Cardiac muscle cell (in vitro differentiated cells and primary cell): ENCODE data around the gene SYNE3. TPM values are rescaled to one million over a fixed set of nuclear protein-coding genes. Genes with fewer than 3 reads are reported as not detected.

Source experiments
- DNase-seq, 2 donors: peaks; one replicate each; pipeline versions ENCODE4 v3.0.0 to v3.0.0-alpha.2; 2010 to 2017; ENCODE audit warnings: low read depth in 1 of 2, low spot score in 1 of 2
- H3K27ac ChIP-seq: fragments of 200-600 bp; sonication (generic); 2 replicates; pipeline ENCODE4 v1.5.1; 2016
- H3K27me3 ChIP-seq: fragments of 200-600 bp; sonication (generic); 2 replicates; pipeline ENCODE4 v1.6.0; 2016; ENCODE audit warnings: control low read depth
- H3K36me3 ChIP-seq: fragments of 200-600 bp; sonication (generic); 2 replicates; pipeline ENCODE4 v1.5.1; 2016; ENCODE audit warnings: control low read depth
- H3K4me1 ChIP-seq: fragments of 200-600 bp; sonication (generic); 2 replicates; pipeline ENCODE4 v1.8.1; 2017; ENCODE audit warnings: low read depth, mild to moderate bottlenecking, mixed run types
- H3K4me3 ChIP-seq: fragments of 200-600 bp; sonication (generic); 2 replicates; pipeline ENCODE4 v1.5.1; 2016; ENCODE audit warnings: mild to moderate bottlenecking
- H3K9me3 ChIP-seq: fragments of 200-600 bp; sonication (generic); 2 replicates; pipeline ENCODE4 v1.5.1; 2017; ENCODE audit warnings: low read depth, mild to moderate bottlenecking, control low read depth
- polyA plus RNA-seq: library from polyadenylated mRNA; unstranded; fragments of >200 nt; fragmentation: Nextera tagmentation; extraction: Ambion mirVana; gene quantifications from 2 replicates; pipeline ENCODE4 v1.2.1, GENCODE V29; 2016
- total RNA-seq: library from RNA; depleted of rRNA; stranded (reverse); fragments of >200 nt; gene quantifications from 2 replicates; pipeline ENCODE4 v1.2.3, GENCODE V29; 2016
- TF ChIP-seq, protein P1 (sequence below): IDR thresholded peaks from 2 replicates; pipeline ENCODE4 v1.5.1; 2012; ENCODE audit warnings: low read depth, mild to moderate bottlenecking, low read length

The SYNE3 gene
- total and polyA plus RNA-seq, 2 experiments from 2014 or later = 0.09 to 2.0 TPM

DNA sequence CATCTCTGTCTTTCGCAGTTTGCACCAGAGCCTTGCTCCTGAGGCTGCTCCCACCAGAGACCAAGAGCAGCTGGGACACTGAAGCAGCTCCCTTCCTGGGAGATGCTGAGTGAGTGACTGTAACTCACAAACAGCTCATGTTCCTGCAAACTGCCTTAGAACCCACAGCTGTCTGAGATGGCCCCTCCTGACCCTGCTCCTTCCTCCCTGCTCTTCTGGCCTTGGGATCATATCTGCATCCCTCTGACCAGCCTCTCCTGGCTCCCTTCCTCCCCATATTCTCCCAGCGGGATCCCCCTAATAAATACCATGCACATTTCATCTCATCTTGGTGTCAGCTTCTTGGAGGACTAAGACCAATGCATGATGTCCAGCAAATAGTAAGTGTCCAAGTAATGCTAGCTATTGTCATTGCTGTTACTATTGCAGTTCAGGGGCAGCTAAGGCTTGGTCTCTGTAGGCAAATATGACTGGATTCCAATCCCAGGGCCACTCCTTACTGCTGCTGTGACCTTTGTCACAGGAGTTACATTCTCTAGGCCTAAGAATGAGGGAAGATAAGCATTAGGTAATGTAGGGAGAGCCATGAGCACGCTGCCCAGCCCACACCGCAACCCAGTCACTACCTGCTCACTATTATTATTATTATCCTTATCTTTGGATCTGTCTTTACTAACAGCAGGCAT lies 47.9 kb downstream of the SYNE3 start:
- no peak overlapping the region for H3K27ac ChIP-seq
- H3K4me3 ChIP-seq = no peak overlapping the region
- H3K27me3 ChIP-seq = no peaks in the 10 kb centered on the region
- TF ChIP-seq, protein P1, sequence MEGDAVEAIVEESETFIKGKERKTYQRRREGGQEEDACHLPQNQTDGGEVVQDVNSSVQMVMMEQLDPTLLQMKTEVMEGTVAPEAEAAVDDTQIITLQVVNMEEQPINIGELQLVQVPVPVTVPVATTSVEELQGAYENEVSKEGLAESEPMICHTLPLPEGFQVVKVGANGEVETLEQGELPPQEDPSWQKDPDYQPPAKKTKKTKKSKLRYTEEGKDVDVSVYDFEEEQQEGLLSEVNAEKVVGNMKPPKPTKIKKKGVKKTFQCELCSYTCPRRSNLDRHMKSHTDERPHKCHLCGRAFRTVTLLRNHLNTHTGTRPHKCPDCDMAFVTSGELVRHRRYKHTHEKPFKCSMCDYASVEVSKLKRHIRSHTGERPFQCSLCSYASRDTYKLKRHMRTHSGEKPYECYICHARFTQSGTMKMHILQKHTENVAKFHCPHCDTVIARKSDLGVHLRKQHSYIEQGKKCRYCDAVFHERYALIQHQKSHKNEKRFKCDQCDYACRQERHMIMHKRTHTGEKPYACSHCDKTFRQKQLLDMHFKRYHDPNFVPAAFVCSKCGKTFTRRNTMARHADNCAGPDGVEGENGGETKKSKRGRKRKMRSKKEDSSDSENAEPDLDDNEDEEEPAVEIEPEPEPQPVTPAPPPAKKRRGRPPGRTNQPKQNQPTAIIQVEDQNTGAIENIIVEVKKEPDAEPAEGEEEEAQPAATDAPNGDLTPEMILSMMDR = no peak
- H3K4me1 ChIP-seq = no peaks in the 10 kb centered on the region
- H3K36me3 ChIP-seq = no peaks in the 10 kb centered on the region
- no peaks in the 10 kb centered on the region for H3K9me3 ChIP-seq
- no peak for DNase-seq

DNA sequence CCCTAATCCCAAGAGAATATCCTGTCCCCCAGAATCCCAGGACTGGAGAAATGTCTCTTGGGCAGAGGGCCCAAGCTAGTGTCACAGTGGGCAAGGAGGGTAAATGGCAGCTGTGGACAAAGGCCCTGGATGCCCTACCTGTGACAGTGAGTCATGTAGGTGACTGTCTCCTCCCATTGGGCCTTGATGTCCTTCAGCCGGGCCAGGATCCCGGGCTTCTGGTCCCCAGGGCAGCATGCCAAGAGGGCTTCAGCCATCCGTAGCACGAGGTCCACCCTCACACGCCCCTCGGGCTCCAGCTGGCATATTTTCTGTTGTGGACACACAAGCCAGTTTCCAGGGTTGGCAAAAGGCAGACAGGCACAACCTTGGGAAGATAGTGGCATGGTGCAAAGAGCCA lies 48.8 kb downstream of the SYNE3 start:
- H3K27me3 ChIP-seq = no peaks in the 10 kb centered on the region
- no peak for DNase-seq
- H3K27ac ChIP-seq = no peak overlapping the region
- H3K4me3 ChIP-seq = no peak overlapping the region
- TF ChIP-seq, protein P1 = no peak
- H3K36me3 ChIP-seq = no peaks in the 10 kb centered on the region
- no peaks in the 10 kb centered on the region for H3K4me1 ChIP-seq
- H3K9me3 ChIP-seq = no peaks in the 10 kb centered on the region

DNA sequence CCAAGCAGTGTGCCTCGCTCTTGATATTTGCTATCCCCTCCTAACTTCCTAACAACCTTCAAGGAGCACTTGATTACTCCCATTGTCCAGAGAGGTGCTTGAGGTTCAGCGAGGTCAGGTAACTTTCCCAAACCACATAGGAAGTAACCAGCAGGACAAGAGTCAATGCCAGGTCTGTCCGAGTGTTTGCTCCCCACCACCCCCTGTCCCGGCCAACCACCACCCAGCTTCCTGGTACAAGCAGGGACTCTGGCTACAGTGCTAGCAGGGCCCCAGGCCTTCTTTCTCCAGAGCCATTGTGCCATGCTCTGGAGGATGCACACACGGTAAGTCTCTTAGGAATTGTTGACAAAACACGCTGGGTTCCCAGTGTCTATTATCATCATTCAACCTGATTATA lies 49.2 kb downstream of the SYNE3 start:
- TF ChIP-seq, protein P1 = no peak
- H3K27me3 ChIP-seq = no peaks in the 10 kb centered on the region
- DNase-seq = no peak
- H3K4me3 ChIP-seq = no peak overlapping the region
- no peaks in the 10 kb centered on the region for H3K9me3 ChIP-seq
- no peaks in the 10 kb centered on the region for H3K4me1 ChIP-seq
- H3K36me3 ChIP-seq = no peaks in the 10 kb centered on the region
- no peak overlapping the region for H3K27ac ChIP-seq

Other genes starting within 250 kb of the SYNE3 start
- 0.49 and 1.3 TPM in 2 replicates for gene CLMN, start 196.7 kb downstream of the SYNE3 start, total RNA-seq
- 0.98 and 2.3 TPM in 2 replicates for gene CLMN, start 196.7 kb downstream of the SYNE3 start, polyA plus RNA-seq
- gene GLRX5, start 18.4 kb upstream of the SYNE3 start, total RNA-seq = 50.2 and 80.8 TPM in 2 replicates
- 180 and 181 TPM in 2 replicates for gene GLRX5, start 18.4 kb upstream of the SYNE3 start, polyA plus RNA-seq
- gene TCL1B, start 169.8 kb upstream of the SYNE3 start, total RNA-seq = not detected in 2 replicates
- gene TCL1B, start 169.8 kb upstream of the SYNE3 start, polyA plus RNA-seq = not detected in 2 replicates
- gene TCL1A, start 197.5 kb upstream of the SYNE3 start, total RNA-seq = not detected in 2 replicates
- not detected in 2 replicates for gene TCL1A, start 197.5 kb upstream of the SYNE3 start, polyA plus RNA-seq